K562 (cell line): ENCODE results near the gene GLI1. TPM values are rescaled to one million over a fixed set of nuclear protein-coding genes. Genes with fewer than 3 reads are reported as not detected.
A peak's percentile ranks its signal among the peaks of the same experiment; 100 is the strongest.

Source experiments
- ADNP ChIP-seq: fragments of 200-800 bp; sonication (Bioruptor generic); IDR thresholded peaks from 2 replicates; pipeline ENCODE4 v1.6.1; 2016; ENCODE audit warnings: missing genetic modification characterization, missing compliant biosample characterization
- ATF7 ChIP-seq: fragments of 450-650 bp; IDR thresholded peaks from 2 replicates; pipeline ENCODE4 v1.7.1; 2014; ENCODE audit warnings: mild to moderate bottlenecking, moderate library complexity
- CBX2 ChIP-seq: fragments of 200-600 bp; sonication (generic); IDR thresholded peaks from one replicate; pipeline ENCODE4 v1.6.1; 2012; ENCODE audit warnings: mild to moderate bottlenecking, low read length, inconsistent platforms; ENCODE audit not compliant: insufficient read depth, poor library complexity, severe bottlenecking
- LCOR ChIP-seq: sonication (generic); formaldehyde crosslinking; IDR thresholded peaks from 2 replicates; pipeline ENCODE4 v1.8.0; 2022; ENCODE audit warnings: mild to moderate bottlenecking, missing genetic modification reagents
- RNF2 ChIP-seq: sonication (generic); IDR thresholded peaks from 2 replicates; pipeline ENCODE4 v1.6.1; 2016
- SMC3 ChIP-seq: conservative IDR thresholded peaks from 2 replicates; pipeline ENCODE4 v1.6.1; 2011; ENCODE audit warnings: low read depth, low read length, improper control_type of control experiment; ENCODE audit not compliant: insufficient read depth
- SNRNP70 ChIP-seq: fragments of 200-400 bp; formaldehyde crosslinking; optimal IDR thresholded peaks from 2 replicates; pipeline ENCODE3; 2017; ENCODE audit warnings: low read depth, low read length
- TBL1XR1 ChIP-seq, 2 experiments: IDR thresholded peaks; 2 replicates each; pipeline ENCODE4 v1.6.1; 2012; ENCODE audit warnings: improper control_type of control experiment in 2 of 2, low read length in 2 of 2, mild to moderate bottlenecking in 1 of 2
- ZNF124 ChIP-seq: sonication (generic); formaldehyde crosslinking; IDR thresholded peaks from 2 replicates; pipeline ENCODE4 v1.8.1; 2022; ENCODE audit warnings: missing genetic modification reagents
- ZNF133 ChIP-seq: fragments of 250-450 bp; sonication (Bioruptor Pico); IDR thresholded peaks from 2 replicates; pipeline ENCODE4 v1.4.0; 2020; ENCODE audit warnings: mild to moderate bottlenecking
- ZNF146 ChIP-seq: IDR thresholded peaks from one replicate; pipeline ENCODE4 v1.6.1; 2018; ENCODE audit warnings: missing compliant biosample characterization; ENCODE audit not compliant: unreplicated experiment
- ZNF217 ChIP-seq: sonication (generic); formaldehyde crosslinking; IDR thresholded peaks from 2 replicates; pipeline ENCODE4 v1.8.0; 2022; ENCODE audit warnings: mild to moderate bottlenecking, missing genetic modification reagents
- ZNF444 ChIP-seq: fragments of 250-450 bp; sonication (Bioruptor Pico); IDR thresholded peaks from 2 replicates; pipeline ENCODE4 v1.4.0; 2020; ENCODE audit warnings: mild to moderate bottlenecking, moderate library complexity
- ZNF589 ChIP-seq: fragments of 200-800 bp; sonication (Bioruptor generic); IDR thresholded peaks from 2 replicates; pipeline ENCODE4 v1.6.1; 2016; ENCODE audit warnings: low read depth, missing genetic modification characterization, missing compliant biosample characterization
- ZNF76 ChIP-seq: fragments of 250-450 bp; sonication (Bioruptor Pico); IDR thresholded peaks from 2 replicates; pipeline ENCODE4 v1.4.0; 2020; ENCODE audit warnings: mild to moderate bottlenecking, moderate library complexity, borderline replicate concordance
- polyA plus RNA-seq, 8 experiments: library from polyadenylated mRNA; depleted of rRNA in 4 of 8; stranded (reverse) in 5 of 8; unstranded in 3 of 8; fragments of >200 nt; fragmentation: Nextera tagmentation in 2 of 8; fragmentation: Illumina TruSeq in 1 of 8; extraction: Ambion mirVana in 2 of 8; extraction: Trizol in 1 of 8; gene quantifications; 2 replicates each; pipeline versions ENCODE4 v1.2.1 to v1.2.3, GENCODE V29; 2011 to 2014; ENCODE audit warnings: inconsistent platforms in 1 of 8, missing spikeins in 1 of 8
- total RNA-seq, 7 experiments: library from RNA; depleted of rRNA in 6 of 7; stranded (reverse); fragments of >200 nt in 6 of 7; fragmentation: Illumina TruSeq in 2 of 7; extraction: Trizol in 2 of 7; gene quantifications; 2 replicates each; pipeline versions ENCODE4 v1.2.1 to v1.2.3, GENCODE V29; 2011 to 2021; ENCODE audit warnings: low replicate concordance in 1 of 7
- TF ChIP-seq, protein P1 (sequence below): IDR thresholded peaks from 2 replicates; pipeline ENCODE4 v1.6.1; 2016; ENCODE audit warnings: missing genetic modification characterization, missing compliant biosample characterization
- TF ChIP-seq, protein P2 (sequence below): sonication (generic); formaldehyde crosslinking; IDR thresholded peaks from 2 replicates; pipeline ENCODE4 v1.8.0; 2022; ENCODE audit warnings: missing genetic modification reagents, mild to moderate bottlenecking, borderline replicate concordance
- TF ChIP-seq, protein P3 (sequence below): fragments of 250-450 bp; sonication (Bioruptor Pico); IDR thresholded peaks from 2 replicates; pipeline ENCODE4 v1.5.0; 2020; ENCODE audit warnings: mild to moderate bottlenecking, borderline replicate concordance
- TF ChIP-seq, protein P4 (sequence below): fragments of 250-450 bp; sonication (Bioruptor Pico); IDR thresholded peaks from 2 replicates; pipeline ENCODE4 v1.5.0; 2021
- TF ChIP-seq, protein P5 (sequence below): fragments of 450-650 bp; formaldehyde crosslinking; conservative IDR thresholded peaks from 2 replicates; pipeline ENCODE4 v1.4.0; 2022; ENCODE audit warnings: mild to moderate bottlenecking, missing genetic modification characterization

GLI1 gene
- total and polyA plus RNA-seq, 9 of the 15 experiments (the other 6 are each of a cell fraction or from before 2014, with no cell fraction given) = 0.24 to 3.7 (median 0.61) TPM

DNA sequence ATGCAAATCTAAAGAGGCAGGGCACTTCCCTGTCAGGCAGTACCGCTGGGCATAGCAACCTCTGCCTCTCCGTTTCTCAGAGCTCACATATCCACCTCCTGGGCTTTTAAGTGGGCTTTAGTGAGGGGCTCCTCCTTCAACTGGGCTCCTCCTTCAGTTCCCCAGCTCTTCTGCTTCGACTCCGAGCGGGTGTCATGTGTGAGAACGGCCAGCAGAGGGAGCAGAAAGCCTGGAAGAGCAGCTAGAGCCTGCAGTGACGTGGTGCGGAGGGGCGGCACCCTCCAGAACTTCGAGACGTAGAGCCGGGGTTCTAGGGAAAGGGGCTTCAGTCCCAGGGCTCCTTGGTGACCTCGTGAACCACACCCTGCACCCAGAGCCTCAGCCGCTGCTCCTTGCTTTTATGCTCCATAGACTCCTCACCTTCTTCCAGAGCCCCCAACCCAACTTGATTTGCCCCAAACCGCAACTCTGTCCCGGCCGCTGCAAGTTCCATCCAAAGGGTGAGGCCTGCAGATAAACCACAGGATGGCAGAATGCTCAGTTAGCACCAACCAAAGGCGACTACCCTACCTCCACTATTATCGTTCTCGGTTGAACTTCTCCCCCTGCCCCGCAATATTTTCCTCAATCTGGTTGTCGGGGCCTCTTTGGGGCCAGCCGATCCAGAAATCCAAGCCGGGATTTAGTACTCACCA, 383 bp upstream of the GLI1 start (continued):
- TF ChIP-seq ZNF133 (CRISPR knock-in tag) (no peak), ZNF146 (CRISPR knock-in tag) (no peak), ZNF217 (CRISPR knock-in tag) (no peak), TBL1XR1 (IDR thresholded peaks at IDR 0.05; ENCODE audit: low read length in 2 of 2) (no peak; a peak in 1 of 4 replicates), SNRNP70 (no peak), RNF2 (no peak), ADNP (tag) (no peak), ZNF444 (CRISPR knock-in tag) (no peak), ZNF76 (CRISPR knock-in tag) (no peak), LCOR (CRISPR knock-in tag) (no peak), SMC3 (peak; percentile 80), ZNF589 (CRISPR knock-in tag) (no peak), ZNF124 (CRISPR knock-in tag) (no peak), ATF7 (peak; percentile 82), CBX2 (no peak)
- TF ChIP-seq, protein P1, sequence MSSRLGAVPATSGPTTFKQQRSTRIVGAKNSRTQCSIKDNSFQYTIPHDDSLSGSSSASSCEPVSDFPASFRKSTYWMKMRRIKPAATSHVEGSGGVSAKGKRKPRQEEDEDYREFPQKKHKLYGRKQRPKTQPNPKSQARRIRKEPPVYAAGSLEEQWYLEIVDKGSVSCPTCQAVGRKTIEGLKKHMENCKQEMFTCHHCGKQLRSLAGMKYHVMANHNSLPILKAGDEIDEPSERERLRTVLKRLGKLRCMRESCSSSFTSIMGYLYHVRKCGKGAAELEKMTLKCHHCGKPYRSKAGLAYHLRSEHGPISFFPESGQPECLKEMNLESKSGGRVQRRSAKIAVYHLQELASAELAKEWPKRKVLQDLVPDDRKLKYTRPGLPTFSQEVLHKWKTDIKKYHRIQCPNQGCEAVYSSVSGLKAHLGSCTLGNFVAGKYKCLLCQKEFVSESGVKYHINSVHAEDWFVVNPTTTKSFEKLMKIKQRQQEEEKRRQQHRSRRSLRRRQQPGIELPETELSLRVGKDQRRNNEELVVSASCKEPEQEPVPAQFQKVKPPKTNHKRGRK = no peak
- TF ChIP-seq, protein P2, sequence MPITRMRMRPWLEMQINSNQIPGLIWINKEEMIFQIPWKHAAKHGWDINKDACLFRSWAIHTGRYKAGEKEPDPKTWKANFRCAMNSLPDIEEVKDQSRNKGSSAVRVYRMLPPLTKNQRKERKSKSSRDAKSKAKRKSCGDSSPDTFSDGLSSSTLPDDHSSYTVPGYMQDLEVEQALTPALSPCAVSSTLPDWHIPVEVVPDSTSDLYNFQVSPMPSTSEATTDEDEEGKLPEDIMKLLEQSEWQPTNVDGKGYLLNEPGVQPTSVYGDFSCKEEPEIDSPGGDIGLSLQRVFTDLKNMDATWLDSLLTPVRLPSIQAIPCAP (CRISPR knock-in tag) = no peak
- TF ChIP-seq, protein P3, sequence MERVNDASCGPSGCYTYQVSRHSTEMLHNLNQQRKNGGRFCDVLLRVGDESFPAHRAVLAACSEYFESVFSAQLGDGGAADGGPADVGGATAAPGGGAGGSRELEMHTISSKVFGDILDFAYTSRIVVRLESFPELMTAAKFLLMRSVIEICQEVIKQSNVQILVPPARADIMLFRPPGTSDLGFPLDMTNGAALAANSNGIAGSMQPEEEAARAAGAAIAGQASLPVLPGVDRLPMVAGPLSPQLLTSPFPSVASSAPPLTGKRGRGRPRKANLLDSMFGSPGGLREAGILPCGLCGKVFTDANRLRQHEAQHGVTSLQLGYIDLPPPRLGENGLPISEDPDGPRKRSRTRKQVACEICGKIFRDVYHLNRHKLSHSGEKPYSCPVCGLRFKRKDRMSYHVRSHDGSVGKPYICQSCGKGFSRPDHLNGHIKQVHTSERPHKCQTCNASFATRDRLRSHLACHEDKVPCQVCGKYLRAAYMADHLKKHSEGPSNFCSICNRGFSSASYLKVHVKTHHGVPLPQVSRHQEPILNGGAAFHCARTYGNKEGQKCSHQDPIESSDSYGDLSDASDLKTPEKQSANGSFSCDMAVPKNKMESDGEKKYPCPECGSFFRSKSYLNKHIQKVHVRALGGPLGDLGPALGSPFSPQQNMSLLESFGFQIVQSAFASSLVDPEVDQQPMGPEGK (CRISPR knock-in tag) = no peak
- TF ChIP-seq, protein P4, sequence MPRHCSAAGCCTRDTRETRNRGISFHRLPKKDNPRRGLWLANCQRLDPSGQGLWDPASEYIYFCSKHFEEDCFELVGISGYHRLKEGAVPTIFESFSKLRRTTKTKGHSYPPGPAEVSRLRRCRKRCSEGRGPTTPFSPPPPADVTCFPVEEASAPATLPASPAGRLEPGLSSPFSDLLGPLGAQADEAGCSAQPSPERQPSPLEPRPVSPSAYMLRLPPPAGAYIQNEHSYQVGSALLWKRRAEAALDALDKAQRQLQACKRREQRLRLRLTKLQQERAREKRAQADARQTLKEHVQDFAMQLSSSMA (CRISPR knock-in tag) = no peak
- TF ChIP-seq, protein P5, sequence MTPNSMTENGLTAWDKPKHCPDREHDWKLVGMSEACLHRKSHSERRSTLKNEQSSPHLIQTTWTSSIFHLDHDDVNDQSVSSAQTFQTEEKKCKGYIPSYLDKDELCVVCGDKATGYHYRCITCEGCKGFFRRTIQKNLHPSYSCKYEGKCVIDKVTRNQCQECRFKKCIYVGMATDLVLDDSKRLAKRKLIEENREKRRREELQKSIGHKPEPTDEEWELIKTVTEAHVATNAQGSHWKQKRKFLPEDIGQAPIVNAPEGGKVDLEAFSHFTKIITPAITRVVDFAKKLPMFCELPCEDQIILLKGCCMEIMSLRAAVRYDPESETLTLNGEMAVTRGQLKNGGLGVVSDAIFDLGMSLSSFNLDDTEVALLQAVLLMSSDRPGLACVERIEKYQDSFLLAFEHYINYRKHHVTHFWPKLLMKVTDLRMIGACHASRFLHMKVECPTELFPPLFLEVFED (CRISPR knock-in tag) = no peak
